ENCODE data around the gene TTC27.

DNA sequence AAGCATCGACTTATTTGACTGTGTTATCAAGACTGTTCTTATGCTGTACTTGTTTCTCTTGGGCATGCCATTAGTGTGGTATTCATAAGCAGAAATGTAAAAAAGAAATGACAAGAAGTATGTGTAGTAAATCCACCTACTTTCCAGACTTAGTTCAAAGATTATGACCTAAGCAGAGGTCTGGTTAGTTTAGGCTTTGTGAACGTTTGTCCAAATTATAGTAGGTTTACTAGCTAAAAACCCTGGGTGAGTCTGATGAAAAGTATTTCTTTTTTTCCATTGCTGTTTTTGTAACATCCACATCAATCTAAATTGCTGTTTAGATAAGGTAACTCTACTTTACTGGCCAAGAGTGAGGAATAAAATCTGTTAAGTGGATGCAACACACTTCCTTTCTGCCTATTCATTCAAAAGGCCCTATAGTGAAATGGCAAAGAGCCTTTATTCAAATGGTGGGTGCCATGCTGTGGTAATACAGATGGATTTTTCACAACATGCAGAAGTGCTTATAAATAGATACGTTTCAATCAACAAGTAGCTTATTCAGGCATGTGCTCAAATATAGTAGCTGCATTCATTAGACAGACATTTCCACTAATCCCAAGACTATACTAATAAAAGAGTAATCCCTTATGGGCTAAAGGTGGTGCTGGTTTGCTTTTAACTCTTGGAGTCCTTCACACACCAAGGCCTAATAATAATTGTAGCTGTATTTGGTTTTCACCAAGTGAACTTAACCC, 196.4 kb downstream of the TTC27 start:
- TF ChIP-seq, protein P1, sequence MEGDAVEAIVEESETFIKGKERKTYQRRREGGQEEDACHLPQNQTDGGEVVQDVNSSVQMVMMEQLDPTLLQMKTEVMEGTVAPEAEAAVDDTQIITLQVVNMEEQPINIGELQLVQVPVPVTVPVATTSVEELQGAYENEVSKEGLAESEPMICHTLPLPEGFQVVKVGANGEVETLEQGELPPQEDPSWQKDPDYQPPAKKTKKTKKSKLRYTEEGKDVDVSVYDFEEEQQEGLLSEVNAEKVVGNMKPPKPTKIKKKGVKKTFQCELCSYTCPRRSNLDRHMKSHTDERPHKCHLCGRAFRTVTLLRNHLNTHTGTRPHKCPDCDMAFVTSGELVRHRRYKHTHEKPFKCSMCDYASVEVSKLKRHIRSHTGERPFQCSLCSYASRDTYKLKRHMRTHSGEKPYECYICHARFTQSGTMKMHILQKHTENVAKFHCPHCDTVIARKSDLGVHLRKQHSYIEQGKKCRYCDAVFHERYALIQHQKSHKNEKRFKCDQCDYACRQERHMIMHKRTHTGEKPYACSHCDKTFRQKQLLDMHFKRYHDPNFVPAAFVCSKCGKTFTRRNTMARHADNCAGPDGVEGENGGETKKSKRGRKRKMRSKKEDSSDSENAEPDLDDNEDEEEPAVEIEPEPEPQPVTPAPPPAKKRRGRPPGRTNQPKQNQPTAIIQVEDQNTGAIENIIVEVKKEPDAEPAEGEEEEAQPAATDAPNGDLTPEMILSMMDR (IDR thresholded peaks at IDR 0.05), result no peak
- no peak for TF ChIP-seq POLR2AphosphoS5 (IDR thresholded peaks at IDR 0.05)
